Peyer's patch (tissue), 4 donors: Measurements from ENCODE around the gene NRDE2.

Source experiments
- POLR2A ChIP-seq, 2 donors: fragments of 450-650 bp; IDR thresholded peaks; one replicate each; pipeline ENCODE4 v1.5.1; 2017; ENCODE audit warnings: antibody characterized with exemption in 2 of 2, mild to moderate bottlenecking in 2 of 2, moderate library complexity in 2 of 2
- TF ChIP-seq, protein P1 (sequence below), 6 experiments: fragments of 450-650 bp in 4 of 6; fragments of 200-600 bp in 2 of 6; sonication (generic) in 1 of 6; IDR thresholded peaks; one replicate each; pipeline ENCODE4 v1.5.1; 2017 to 2019; ENCODE audit warnings: antibody characterized with exemption in 6 of 6, mild to moderate bottlenecking in 3 of 6, moderate library complexity in 1 of 6

DNA sequence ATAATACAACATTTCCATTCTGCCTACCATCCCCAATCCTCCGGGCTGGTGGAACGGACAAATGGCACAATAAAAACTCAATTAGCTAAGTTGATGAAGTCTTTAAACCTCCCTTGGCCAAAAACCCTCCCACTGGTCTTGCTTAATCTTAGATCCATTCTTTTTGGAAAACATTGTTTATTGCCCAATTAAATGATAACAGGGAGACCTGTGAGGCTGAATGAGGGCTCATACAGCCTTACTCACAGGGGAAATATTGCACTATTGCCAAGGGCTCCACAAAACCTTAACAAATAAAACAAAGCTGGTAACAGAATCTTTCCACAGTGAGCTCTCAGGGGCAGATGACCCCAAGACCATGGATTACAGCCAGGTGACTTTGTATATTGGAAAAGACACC, 83.1 kb downstream of the NRDE2 start:
- TF ChIP-seq, protein P1, sequence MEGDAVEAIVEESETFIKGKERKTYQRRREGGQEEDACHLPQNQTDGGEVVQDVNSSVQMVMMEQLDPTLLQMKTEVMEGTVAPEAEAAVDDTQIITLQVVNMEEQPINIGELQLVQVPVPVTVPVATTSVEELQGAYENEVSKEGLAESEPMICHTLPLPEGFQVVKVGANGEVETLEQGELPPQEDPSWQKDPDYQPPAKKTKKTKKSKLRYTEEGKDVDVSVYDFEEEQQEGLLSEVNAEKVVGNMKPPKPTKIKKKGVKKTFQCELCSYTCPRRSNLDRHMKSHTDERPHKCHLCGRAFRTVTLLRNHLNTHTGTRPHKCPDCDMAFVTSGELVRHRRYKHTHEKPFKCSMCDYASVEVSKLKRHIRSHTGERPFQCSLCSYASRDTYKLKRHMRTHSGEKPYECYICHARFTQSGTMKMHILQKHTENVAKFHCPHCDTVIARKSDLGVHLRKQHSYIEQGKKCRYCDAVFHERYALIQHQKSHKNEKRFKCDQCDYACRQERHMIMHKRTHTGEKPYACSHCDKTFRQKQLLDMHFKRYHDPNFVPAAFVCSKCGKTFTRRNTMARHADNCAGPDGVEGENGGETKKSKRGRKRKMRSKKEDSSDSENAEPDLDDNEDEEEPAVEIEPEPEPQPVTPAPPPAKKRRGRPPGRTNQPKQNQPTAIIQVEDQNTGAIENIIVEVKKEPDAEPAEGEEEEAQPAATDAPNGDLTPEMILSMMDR (IDR thresholded peaks at IDR 0.05) = no peak
- TF ChIP-seq POLR2A (IDR thresholded peaks at IDR 0.05) = no peak
